Activated CD8-positive, alpha-beta memory T cell treated with anti-CD3 and anti-CD28 coated beads, Interleukin-2, amount 10 ng/mL, durations not matched to agents 7 days and 5 days (primary cell): ENCODE data around the gene WHRN. TPM values are rescaled to one million over a fixed set of nuclear protein-coding genes. Genes with fewer than 3 reads are reported as not detected.

Source experiments
- ATAC-seq: fragments of 150-1000 bp; cut with Tn5 transposase; one replicate; pipeline ENCODE4 v1.10.0; 2021; ENCODE audit warnings: moderate library complexity
- CTCF ChIA-PET: fragments of 350-600 bp; sonication (Branson Sonifier 250); formaldehyde crosslinking; loops from one replicate; lab custom pipeline; 2021; ENCODE audit warnings: antibody characterized with exemption; lab: Charles Lee
- DNase-seq: peaks from one replicate; pipeline ENCODE4 v3.0.0-alpha.2; 2020
- H3K27ac Mint-ChIP-seq: one replicate; pipeline ENCODE4 v1.8.0; 2021; ENCODE audit warnings: mild to moderate bottlenecking, mixed read lengths
- H3K27me3 Mint-ChIP-seq: one replicate; pipeline ENCODE4 v1.8.0; 2021; ENCODE audit warnings: mixed read lengths
- H3K36me3 Mint-ChIP-seq: one replicate; pipeline ENCODE4 v1.8.0; 2021; ENCODE audit warnings: mild to moderate bottlenecking, mixed read lengths
- H3K4me1 Mint-ChIP-seq: one replicate; pipeline ENCODE4 v1.8.0; 2021; ENCODE audit warnings: mixed read lengths
- H3K4me3 Mint-ChIP-seq: one replicate; pipeline ENCODE4 v1.8.0; 2021; ENCODE audit warnings: mild to moderate bottlenecking, moderate library complexity, mixed read lengths
- H3K9me3 Mint-ChIP-seq: one replicate; pipeline ENCODE4 v1.8.0; 2022; ENCODE audit warnings: low read depth, mixed read lengths
- total RNA-seq, 2 experiments: library from RNA; stranded (reverse); gene quantifications; one replicate each; pipeline ENCODE4 v1.2.3, GENCODE V29; 2021

Gene WHRN
- total RNA-seq, 2 experiments from 2014 or later, result 6.5 to 12.4 TPM

GRCh38 chr9:114367366-114367765 lies 137.9 kb downstream of the WHRN start:
- Mint-ChIP-seq H3K4me1 (peaks cover 94% of the 10 kb centered on the region), H3K9me3 (no peaks in the 10 kb centered on the region), H3K36me3 (peaks cover 90% of the 10 kb centered on the region), H3K27me3 (no peaks in the 10 kb centered on the region), H3K27ac (peak overlapping the region; percentile 89), H3K4me3 (peak overlapping the region; percentile 50)
- CTCF ChIA-PET, result interaction anchor here (0.6 to 7.3 kb wide), 6 partner anchors 10 to 286 kb away, joined by 3 to 135 read pairs (median 4); partner anchors contain the start of gene AKNA
- DNase-seq, result no peak
- no peak for ATAC-seq

GRCh38 chr9:114366334-114367128 lies 138.7 kb downstream of the WHRN start:
- H3K4me3 Mint-ChIP-seq, result peak overlapping the region; percentile 50
- DNase-seq (peak; percentile 72), ATAC-seq (peak; percentile 61)
- peaks cover 91% of the 10 kb centered on the region for H3K36me3 Mint-ChIP-seq
- no peaks in the 10 kb centered on the region for H3K27me3 Mint-ChIP-seq
- CTCF ChIA-PET, result interaction anchor here (1.4 to 7.3 kb wide), 4 partner anchors 10 to 40 kb away, joined by 3 to 135 read pairs (median 4); partner anchors contain the start of gene AKNA
- no peaks in the 10 kb centered on the region for H3K9me3 Mint-ChIP-seq
- H3K27ac Mint-ChIP-seq, result peak overlapping the region; percentile 89
- H3K4me1 Mint-ChIP-seq, result peaks cover 91% of the 10 kb centered on the region

GRCh38 chr9:114365194-114365593 lies 140.1 kb downstream of the WHRN start:
- no peak for DNase-seq
- H3K27me3 Mint-ChIP-seq, result no peaks in the 10 kb centered on the region
- peaks cover 92% of the 10 kb centered on the region for H3K4me1 Mint-ChIP-seq
- no peak overlapping the region for H3K4me3 Mint-ChIP-seq
- H3K36me3 Mint-ChIP-seq, result peaks cover 93% of the 10 kb centered on the region
- CTCF ChIA-PET, result interaction anchor here (0.7 to 7.3 kb wide), 7 partner anchors 9 to 222 kb away, joined by 3 to 135 read pairs (median 4); partner anchors contain the start of genes AKNA and ATP6V1G1
- no peaks in the 10 kb centered on the region for H3K9me3 Mint-ChIP-seq
- H3K27ac Mint-ChIP-seq, result peak overlapping the region; percentile 89
- no peak for ATAC-seq

GRCh38 chr9:114364134-114365041 lies 140.9 kb downstream of the WHRN start:
- Mint-ChIP-seq H3K9me3 (no peaks in the 10 kb centered on the region), H3K36me3 (peaks cover 92% of the 10 kb centered on the region), H3K4me1 (peaks cover 90% of the 10 kb centered on the region), H3K4me3 (peak overlapping the region; percentile 17), H3K27ac (peak overlapping the region; percentile 89), H3K27me3 (no peaks in the 10 kb centered on the region)
- DNase-seq (no peak), ATAC-seq (no peak)
- CTCF ChIA-PET, result interaction anchor here (0.7 to 7.3 kb wide), 9 partner anchors 9 to 289 kb away, joined by 3 to 135 read pairs (median 3); partner anchors contain the start of genes AKNA and ATP6V1G1

- peaks cover 93% of the 10 kb centered on the region for H3K36me3 Mint-ChIP-seq
- H3K4me3 Mint-ChIP-seq, result peak overlapping the region; percentile 9
- DNase-seq (no peak), ATAC-seq (peak; percentile 40)
- H3K27me3 Mint-ChIP-seq, result no peaks in the 10 kb centered on the region
- H3K9me3 Mint-ChIP-seq, result no peaks in the 10 kb centered on the region
- CTCF ChIA-PET, result interaction anchor here (0.8 to 7.3 kb wide), 7 partner anchors 8 to 290 kb away, joined by 3 to 135 read pairs (median 3); partner anchors contain the start of gene AKNA
- H3K4me1 Mint-ChIP-seq, result peaks cover 84% of the 10 kb centered on the region
- H3K27ac Mint-ChIP-seq, result peak overlapping the region; percentile 89
Observed at GRCh38 chr9:114363424-114363823, 141.8 kb downstream of the WHRN start.

- H3K4me3 Mint-ChIP-seq, result no peak overlapping the region
- peaks cover 91% of the 10 kb centered on the region for H3K36me3 Mint-ChIP-seq
- DNase-seq (no peak), ATAC-seq (no peak)
- H3K4me1 Mint-ChIP-seq, result peaks cover 79% of the 10 kb centered on the region
- CTCF ChIA-PET, result interaction anchor here (0.9 to 7.3 kb wide), 3 partner anchors 10 to 23 kb away, joined by 3 to 135 read pairs (median 4); partner anchors contain the start of gene AKNA
- peak overlapping the region; percentile 18 for H3K27ac Mint-ChIP-seq
- no peaks in the 10 kb centered on the region for H3K27me3 Mint-ChIP-seq
- H3K9me3 Mint-ChIP-seq, result no peaks in the 10 kb centered on the region
Observed at GRCh38 chr9:114362394-114362793, 142.9 kb downstream of the WHRN start.

- CTCF ChIA-PET, result no interaction called here
- H3K27ac Mint-ChIP-seq, result peak overlapping the region; percentile 66
- H3K4me1 Mint-ChIP-seq, result peaks cover 75% of the 10 kb centered on the region
- no peaks in the 10 kb centered on the region for H3K9me3 Mint-ChIP-seq
- peaks cover 89% of the 10 kb centered on the region for H3K36me3 Mint-ChIP-seq
- no peak for ATAC-seq
- H3K4me3 Mint-ChIP-seq, result no peak overlapping the region
- DNase-seq, result no peak
- H3K27me3 Mint-ChIP-seq, result no peaks in the 10 kb centered on the region
Observed at GRCh38 chr9:114361542-114361941, 143.7 kb downstream of the WHRN start.

- Mint-ChIP-seq H3K4me3 (no peak overlapping the region), H3K4me1 (peaks cover 65% of the 10 kb centered on the region), H3K27me3 (no peaks in the 10 kb centered on the region), H3K9me3 (no peaks in the 10 kb centered on the region), H3K36me3 (peaks cover 88% of the 10 kb centered on the region), H3K27ac (peak overlapping the region; percentile 47)
- ATAC-seq, result no peak
- CTCF ChIA-PET, result interaction anchor here (1.4 kb wide), 1 partner anchor 26 kb away, joined by 3 read pairs; no protein-coding TSS in a partner anchor
- no peak for DNase-seq
Observed at GRCh38 chr9:114359801-114360200, 145.5 kb downstream of the WHRN start.

GRCh38 chr9:114357911-114358328 lies 147.4 kb downstream of the WHRN start:
- Mint-ChIP-seq H3K4me1 (peaks cover 50% of the 10 kb centered on the region), H3K36me3 (peaks cover 76% of the 10 kb centered on the region), H3K27me3 (no peaks in the 10 kb centered on the region), H3K9me3 (no peaks in the 10 kb centered on the region), H3K27ac (no peak overlapping the region), H3K4me3 (no peak overlapping the region)
- CTCF ChIA-PET, result interaction anchor here (1.5 kb wide), 1 partner anchor 26 kb away, joined by 3 read pairs; no protein-coding TSS in a partner anchor
- ATAC-seq (no peak), DNase-seq (no peak)

GRCh38 chr9:114357360-114357759 lies 147.9 kb downstream of the WHRN start:
- Mint-ChIP-seq H3K27ac (peak overlapping the region; percentile 64), H3K4me1 (peaks cover 49% of the 10 kb centered on the region), H3K27me3 (no peaks in the 10 kb centered on the region), H3K9me3 (no peaks in the 10 kb centered on the region), H3K4me3 (no peak overlapping the region), H3K36me3 (peaks cover 74% of the 10 kb centered on the region)
- CTCF ChIA-PET, result no interaction called here
- ATAC-seq (no peak), DNase-seq (no peak)

- no peak for ATAC-seq
- Mint-ChIP-seq H3K36me3 (peaks cover 72% of the 10 kb centered on the region), H3K9me3 (no peaks in the 10 kb centered on the region), H3K27ac (peak overlapping the region; percentile 47), H3K4me1 (peaks cover 49% of the 10 kb centered on the region), H3K27me3 (no peaks in the 10 kb centered on the region), H3K4me3 (no peak overlapping the region)
- CTCF ChIA-PET, result interaction anchor here (0.9 to 1.6 kb wide), 4 partner anchors 9 to 18 kb away, joined by 3 to 5 read pairs (median 4); no protein-coding TSS in a partner anchor
- no peak for DNase-seq
Observed at GRCh38 chr9:114356792-114357191, 148.5 kb downstream of the WHRN start.

- peaks cover 46% of the 10 kb centered on the region for H3K4me1 Mint-ChIP-seq
- no peak overlapping the region for H3K4me3 Mint-ChIP-seq
- no peaks in the 10 kb centered on the region for H3K9me3 Mint-ChIP-seq
- H3K27me3 Mint-ChIP-seq, result no peaks in the 10 kb centered on the region
- peaks cover 68% of the 10 kb centered on the region for H3K36me3 Mint-ChIP-seq
- CTCF ChIA-PET, result interaction anchor here (0.9 to 1.6 kb wide), 6 partner anchors 8 to 41 kb away, joined by 3 to 5 read pairs (median 3); no protein-coding TSS in a partner anchor
- ATAC-seq (no peak), DNase-seq (no peak)
- H3K27ac Mint-ChIP-seq, result peak overlapping the region; percentile 7
Observed at GRCh38 chr9:114355821-114356220, 149.5 kb downstream of the WHRN start.
